ENCODE results near the gene KIAA0753.

The KIAA0753 gene

GRCh38 chr17:6637458-6637840, 3.1 kb downstream of the KIAA0753 start:
- Histone ChIP-seq H3K27ac (ENCODE audit: low read length) (no peak overlapping the region), H3F3A (ENCODE audit: insufficient read depth, low read length) (no peaks in the 10 kb centered on the region; the same call in 1 of the 2 replicates), H3K4me1 (ENCODE audit: low read length) (peaks cover 13% of the 10 kb centered on the region; the same call in 1 of the 2 replicates), H3K9ac (ENCODE audit: low read length) (no peak overlapping the region), H3K9me2 (replicated peaks; ENCODE audit: insufficient read depth, low read length) (no peaks in the 10 kb centered on the region), H3K36me3 (replicated peaks; ENCODE audit: insufficient read depth, low read length) (no peaks in the 10 kb centered on the region), H2AFZ (ENCODE audit: low read length) (no peak overlapping the region), H4K20me1 (ENCODE audit: insufficient read depth, low read length) (no peaks in the 10 kb centered on the region), H3K27me3 (replicated peaks; ENCODE audit: insufficient read depth, low read length) (no peaks in the 10 kb centered on the region), H3K4me2 (ENCODE audit: low read depth, low read length) (no peak overlapping the region), H3K79me2 (ENCODE audit: low read length) (peaks cover 24% of the 10 kb centered on the region), H3K4me3 (ENCODE audit: low read length) (no peak overlapping the region), H3K9me3 (replicated peaks; ENCODE audit: insufficient read depth, low read length) (no peaks in the 10 kb centered on the region)
- no peak for DNase-seq
- TF ChIP-seq EZH2phosphoT487 (IDR thresholded peaks at IDR 0.05; ENCODE audit: low read length): no peak
- TF ChIP-seq EZH2 (optimal IDR thresholded peaks at IDR 0.05; ENCODE audit: low read depth, low read length): no peak
- no peak for TF ChIP-seq CTCF (IDR thresholded peaks at IDR 0.05; ENCODE audit: low read length)

- Histone ChIP-seq H3F3A (ENCODE audit: insufficient read depth, low read length) (no peaks in the 10 kb centered on the region; the same call in 1 of the 2 replicates), H3K9me2 (replicated peaks; ENCODE audit: insufficient read depth, low read length) (no peaks in the 10 kb centered on the region), H3K4me2 (ENCODE audit: low read depth, low read length) (no peak overlapping the region), H3K36me3 (replicated peaks; ENCODE audit: insufficient read depth, low read length) (no peaks in the 10 kb centered on the region), H3K4me3 (ENCODE audit: low read length) (no peak overlapping the region), H3K27ac (ENCODE audit: low read length) (no peak overlapping the region), H3K79me2 (ENCODE audit: low read length) (peaks cover 18% of the 10 kb centered on the region), H3K9me3 (replicated peaks; ENCODE audit: insufficient read depth, low read length) (no peaks in the 10 kb centered on the region), H3K9ac (ENCODE audit: low read length) (no peak overlapping the region), H3K27me3 (replicated peaks; ENCODE audit: insufficient read depth, low read length) (no peaks in the 10 kb centered on the region), H3K4me1 (ENCODE audit: low read length) (peaks cover 7% of the 10 kb centered on the region; the same call in 1 of the 2 replicates), H2AFZ (ENCODE audit: low read length) (no peak overlapping the region), H4K20me1 (ENCODE audit: insufficient read depth, low read length) (no peaks in the 10 kb centered on the region)
- TF ChIP-seq EZH2phosphoT487 (IDR thresholded peaks at IDR 0.05; ENCODE audit: low read length) (no peak), CTCF (IDR thresholded peaks at IDR 0.05; ENCODE audit: low read length) (no peak)
- DNase-seq: no peak
Measured at GRCh38 chr17:6636616-6637457, 3.7 kb downstream of the KIAA0753 start.

GRCh38 chr17:6636105-6636504, 4.4 kb downstream of the KIAA0753 start:
- Histone ChIP-seq H3K79me2 (ENCODE audit: low read length) (peaks cover 14% of the 10 kb centered on the region), H3F3A (ENCODE audit: insufficient read depth, low read length) (no peaks in the 10 kb centered on the region), H3K27ac (ENCODE audit: low read length) (no peak overlapping the region), H3K36me3 (replicated peaks; ENCODE audit: insufficient read depth, low read length) (no peaks in the 10 kb centered on the region), H3K9ac (ENCODE audit: low read length) (no peak overlapping the region), H3K4me2 (ENCODE audit: low read depth, low read length) (no peak overlapping the region), H3K4me3 (ENCODE audit: low read length) (no peak overlapping the region), H3K4me1 (ENCODE audit: low read length) (peaks cover 4% of the 10 kb centered on the region; the same call in 1 of the 2 replicates), H2AFZ (ENCODE audit: low read length) (no peak overlapping the region), H3K9me2 (replicated peaks; ENCODE audit: insufficient read depth, low read length) (no peaks in the 10 kb centered on the region), H3K27me3 (replicated peaks; ENCODE audit: insufficient read depth, low read length) (no peaks in the 10 kb centered on the region), H3K9me3 (replicated peaks; ENCODE audit: insufficient read depth, low read length) (no peaks in the 10 kb centered on the region), H4K20me1 (ENCODE audit: insufficient read depth, low read length) (no peaks in the 10 kb centered on the region)
- no peak for TF ChIP-seq EZH2 (optimal IDR thresholded peaks at IDR 0.05; ENCODE audit: low read depth, low read length)
- no peak for TF ChIP-seq EZH2phosphoT487 (IDR thresholded peaks at IDR 0.05; ENCODE audit: low read length)
- TF ChIP-seq CTCF (IDR thresholded peaks at IDR 0.05; ENCODE audit: low read length): no peak
- DNase-seq: no peak

Measured in MM.1S (cell line).